WTC11 (cell line): ENCODE data around the gene LSM7.

ENCODE experiments used
- CREM ChIP-seq: sonication (generic); formaldehyde crosslinking; IDR thresholded peaks from 2 replicates; pipeline ENCODE4 v1.8.1; 2022; ENCODE audit warnings: mild to moderate bottlenecking, missing genetic modification reagents, moderate library complexity
- CTCF ChIP-seq: fragments of 200-600 bp; IDR thresholded peaks from 2 replicates; pipeline ENCODE4 v1.8.0; 2022; ENCODE audit warnings: antibody characterized with exemption

- TF ChIP-seq CTCF: no peak
- no peak for TF ChIP-seq CREM (CRISPR knock-in tag)
Measured at GRCh38 chr19:2336528-2337328, 8.3 kb upstream of the LSM7 start.
